ENCODE measurements around the gene TRAIP.

The TRAIP gene

GRCh38 chr3:49799761-49800160, 56.6 kb downstream of the TRAIP start, which contains the start of gene CDHR4:
TSS of gene CDHR4 (minus strand) at chr3:49799873. CDS start at chr3:49799812, 61 bp downstream.
- TF ChIP-seq EZH2phosphoT487 (IDR thresholded peaks at IDR 0.05; ENCODE audit: borderline replicate concordance) (no peak), CTCF (conservative IDR thresholded peaks at IDR 0.05; ENCODE audit: low read length) (no peak)
- H3F3A ChIP-seq (ENCODE audit: low read depth): peaks cover 2% of the 10 kb centered on the region; the same call in 1 of the 2 replicates
- no peaks in the 10 kb centered on the region for H3K9me2 ChIP-seq (replicated peaks; ENCODE audit: low read depth, low read length)
- no peaks in the 10 kb centered on the region for H3K36me3 ChIP-seq (ENCODE audit: insufficient read depth, low read length)
- H4K20me1 ChIP-seq (ENCODE audit: insufficient read depth, low read length, poor library complexity, severe bottlenecking): peaks cover 4% of the 10 kb centered on the region
- peaks cover 16% of the 10 kb centered on the region for H3K79me2 ChIP-seq (ENCODE audit: insufficient read depth, low read length)
- peaks cover 8% of the 10 kb centered on the region for H3K4me1 ChIP-seq (ENCODE audit: insufficient read depth, low read length, poor library complexity, severe bottlenecking)
- H3K4me2 ChIP-seq (ENCODE audit: low read depth, low read length, poor library complexity, severe bottlenecking): no peak within 1 kb of the TSS
- H3K9me3 ChIP-seq (ENCODE audit: insufficient read depth, low read depth, low read length): no peaks in the 10 kb centered on the region
- H2AFZ ChIP-seq (ENCODE audit: low read length): no peak within 1 kb of the TSS
- H3K9ac ChIP-seq (ENCODE audit: low read depth, low read length, poor library complexity, severe bottlenecking): no peak within 1 kb of the TSS
- no peak within 1 kb of the TSS for H3K4me3 ChIP-seq (ENCODE audit: low read length, poor library complexity, severe bottlenecking)
- H3K27me3 ChIP-seq (ENCODE audit: insufficient read depth, low read length, poor library complexity, severe bottlenecking): no peaks in the 10 kb centered on the region

- H2AFZ ChIP-seq (ENCODE audit: low read length): no peak overlapping the region
- peaks cover 2% of the 10 kb centered on the region for H4K20me1 ChIP-seq (ENCODE audit: insufficient read depth, low read length, poor library complexity, severe bottlenecking)
- no peaks in the 10 kb centered on the region for H3K27me3 ChIP-seq (ENCODE audit: insufficient read depth, low read length, poor library complexity, severe bottlenecking)
- peaks cover 10% of the 10 kb centered on the region for H3K79me2 ChIP-seq (ENCODE audit: insufficient read depth, low read length)
- H3K4me3 ChIP-seq (ENCODE audit: low read length, poor library complexity, severe bottlenecking): no peak overlapping the region
- H3F3A ChIP-seq (ENCODE audit: low read depth): no peaks in the 10 kb centered on the region
- H3K9me3 ChIP-seq (ENCODE audit: insufficient read depth, low read depth, low read length): no peaks in the 10 kb centered on the region
- no peak overlapping the region for H3K4me2 ChIP-seq (ENCODE audit: low read depth, low read length, poor library complexity, severe bottlenecking)
- peaks cover 2% of the 10 kb centered on the region for H3K4me1 ChIP-seq (ENCODE audit: insufficient read depth, low read length, poor library complexity, severe bottlenecking)
- H3K9ac ChIP-seq (ENCODE audit: low read depth, low read length, poor library complexity, severe bottlenecking): no peak overlapping the region
- TF ChIP-seq CTCF (conservative IDR thresholded peaks at IDR 0.05; ENCODE audit: low read length) (no peak), EZH2phosphoT487 (IDR thresholded peaks at IDR 0.05; ENCODE audit: borderline replicate concordance) (no peak)
- no peaks in the 10 kb centered on the region for H3K36me3 ChIP-seq (ENCODE audit: insufficient read depth, low read length)
- no peaks in the 10 kb centered on the region for H3K9me2 ChIP-seq (replicated peaks; ENCODE audit: low read depth, low read length)
Measured at GRCh38 chr3:49799105-49799504, 57.3 kb downstream of the TRAIP start.

GRCh38 chr3:49794926-49795905, 61.1 kb downstream of the TRAIP start:
- no peaks in the 10 kb centered on the region for H4K20me1 ChIP-seq (ENCODE audit: insufficient read depth, low read length, poor library complexity, severe bottlenecking)
- no peaks in the 10 kb centered on the region for H3K36me3 ChIP-seq (ENCODE audit: insufficient read depth, low read length)
- no peaks in the 10 kb centered on the region for H3K9me3 ChIP-seq (ENCODE audit: insufficient read depth, low read depth, low read length)
- H3K9me2 ChIP-seq (replicated peaks; ENCODE audit: low read depth, low read length): no peaks in the 10 kb centered on the region
- H3K4me3 ChIP-seq (ENCODE audit: low read length, poor library complexity, severe bottlenecking): no peak overlapping the region
- no peaks in the 10 kb centered on the region for H3K27me3 ChIP-seq (ENCODE audit: insufficient read depth, low read length, poor library complexity, severe bottlenecking)
- H3K9ac ChIP-seq (ENCODE audit: low read depth, low read length, poor library complexity, severe bottlenecking): no peak overlapping the region
- peaks cover 10% of the 10 kb centered on the region for H3K4me1 ChIP-seq (ENCODE audit: insufficient read depth, low read length, poor library complexity, severe bottlenecking)
- no peaks in the 10 kb centered on the region for H3K79me2 ChIP-seq (ENCODE audit: insufficient read depth, low read length)
- no peak overlapping the region for H2AFZ ChIP-seq (ENCODE audit: low read length)
- no peak for TF ChIP-seq CTCF (conservative IDR thresholded peaks at IDR 0.05; ENCODE audit: low read length)
- no peak for TF ChIP-seq EZH2phosphoT487 (IDR thresholded peaks at IDR 0.05; ENCODE audit: borderline replicate concordance)
- no peaks in the 10 kb centered on the region for H3F3A ChIP-seq (ENCODE audit: low read depth)
- H3K4me2 ChIP-seq (ENCODE audit: low read depth, low read length, poor library complexity, severe bottlenecking): no peak overlapping the region
